IgD-negative memory B cell (primary cell): ENCODE measurements around the gene MX2. TPM values are rescaled to one million over a fixed set of nuclear protein-coding genes. Genes with fewer than 3 reads are reported as not detected.
"Not testable (repeated sequence)": the region's sequence is repeated elsewhere in the genome, so short reads cannot be mapped to it uniquely, and the experiment has no call there.

Experiments
- H3K27ac Mint-ChIP-seq, 3 donors: one replicate each; pipeline ENCODE4 v1.8.0; 2020 to 2022; ENCODE audit warnings: mild to moderate bottlenecking in 3 of 3, mixed read lengths in 3 of 3, moderate library complexity in 1 of 3
- H3K27me3 Mint-ChIP-seq: one replicate; pipeline ENCODE4 v1.8.0; 2021; ENCODE audit warnings: mixed read lengths
- H3K36me3 Mint-ChIP-seq: one replicate; pipeline ENCODE4 v1.8.0; 2020; ENCODE audit warnings: mild to moderate bottlenecking, mixed read lengths
- H3K4me1 Mint-ChIP-seq, 3 donors: one replicate each; pipeline ENCODE4 v1.8.0; 2020 to 2022; ENCODE audit warnings: mixed read lengths in 3 of 3, mild to moderate bottlenecking in 1 of 3
- H3K4me3 Mint-ChIP-seq, 4 donors: one replicate each; pipeline ENCODE4 v1.8.0; 2020 to 2022; ENCODE audit warnings: mild to moderate bottlenecking in 4 of 4, mixed read lengths in 4 of 4, moderate library complexity in 3 of 4
- H3K9me3 Mint-ChIP-seq, 3 donors: one replicate each; pipeline ENCODE4 v1.8.0; 2020 to 2021; ENCODE audit warnings: mixed read lengths in 3 of 3, mild to moderate bottlenecking in 1 of 3
- polyA plus RNA-seq: library from polyadenylated mRNA; unstranded; fragments of 300-500 nt; fragmentation: Illumina TruSeq; gene quantifications from one replicate; pipeline ENCODE4 v1.2.3, GENCODE V29; 2021

The MX2 gene
- polyA plus RNA-seq: 36.6 TPM

GRCh38 chr21:41361786-41362604, at the start of gene MX2:
TSS of gene MX2 (plus strand) at chr21:41362027. CDS start at chr21:41376907, 14,880 bp downstream.
- Mint-ChIP-seq H3K27me3 (no peaks in the 10 kb centered on the region), H3K9me3 (no peaks in the 10 kb centered on the region), H3K4me1 (peaks cover 22 to 47% (median 37%) of the 10 kb centered on the region in 3 donors), H3K36me3 (peaks cover 7% of the 10 kb centered on the region), H3K27ac (peak within 1 kb of the TSS; percentile 96 to 99 (median 98)), H3K4me3 (peak within 1 kb of the TSS; percentile 91 to 99 (median 94))

GRCh38 chr21:41313285-41314164, 48.3 kb upstream of the MX2 start:
- H3K4me3 Mint-ChIP-seq, H3K36me3 Mint-ChIP-seq, H3K27ac Mint-ChIP-seq, H3K4me1 Mint-ChIP-seq, H3K9me3 Mint-ChIP-seq: not testable (repeated sequence)
- peaks cover 24% of the 10 kb centered on the region for H3K27me3 Mint-ChIP-seq

- peaks cover 1 to 9% (median 1%) of the 10 kb centered on the region in 3 donors for H3K4me1 Mint-ChIP-seq
- peaks cover 24% of the 10 kb centered on the region for H3K27me3 Mint-ChIP-seq
- peak overlapping the region in 1 of 4 donors; percentile 3 for H3K4me3 Mint-ChIP-seq
- H3K9me3 Mint-ChIP-seq: no peaks in the 10 kb centered on the region
- no peak overlapping the region for H3K27ac Mint-ChIP-seq
- no peaks in the 10 kb centered on the region for H3K36me3 Mint-ChIP-seq
Measured at GRCh38 chr21:41315726-41316125, 46.1 kb upstream of the MX2 start.

- H3K9me3 Mint-ChIP-seq: no peaks in the 10 kb centered on the region
- peak within 1 kb of the TSS in 1 of 4 donors; percentile 3 for H3K4me3 Mint-ChIP-seq
- no peak within 1 kb of the TSS for H3K27ac Mint-ChIP-seq
- peaks cover 24% of the 10 kb centered on the region for H3K27me3 Mint-ChIP-seq
- peaks cover 1 to 9% (median 1%) of the 10 kb centered on the region in 3 donors for H3K4me1 Mint-ChIP-seq
- H3K36me3 Mint-ChIP-seq: no peaks in the 10 kb centered on the region
Measured at GRCh38 chr21:41316200-41317062, 45.4 kb upstream of the MX2 start, which contains the start of gene FAM3B. TSS of gene FAM3B (plus strand) at chr21:41316801. CDS start at chr21:41316880, 79 bp downstream.

GRCh38 chr21:41317063-41317392, 44.8 kb upstream of the MX2 start:
- no peak overlapping the region for H3K4me3 Mint-ChIP-seq
- H3K4me1 Mint-ChIP-seq: peaks cover 0 to 9% (median 3%) of the 10 kb centered on the region in 3 donors
- H3K36me3 Mint-ChIP-seq: no peaks in the 10 kb centered on the region
- H3K27ac Mint-ChIP-seq: no peak overlapping the region
- H3K27me3 Mint-ChIP-seq: peaks cover 24% of the 10 kb centered on the region
- no peaks in the 10 kb centered on the region for H3K9me3 Mint-ChIP-seq

- Mint-ChIP-seq H3K36me3 (no peaks in the 10 kb centered on the region), H3K4me3 (no peak overlapping the region), H3K27ac (no peak overlapping the region), H3K27me3 (peaks cover 24% of the 10 kb centered on the region), H3K4me1 (peaks cover 0 to 9% (median 3%) of the 10 kb centered on the region in 3 donors), H3K9me3 (no peaks in the 10 kb centered on the region)
Measured at GRCh38 chr21:41317458-41317857, 44.4 kb upstream of the MX2 start.

- no peak overlapping the region for H3K4me3 Mint-ChIP-seq
- no peaks in the 10 kb centered on the region for H3K9me3 Mint-ChIP-seq
- peaks cover 24% of the 10 kb centered on the region for H3K27me3 Mint-ChIP-seq
- no peak overlapping the region for H3K27ac Mint-ChIP-seq
- peaks cover 0 to 9% (median 3%) of the 10 kb centered on the region in 3 donors for H3K4me1 Mint-ChIP-seq
- H3K36me3 Mint-ChIP-seq: no peaks in the 10 kb centered on the region
Measured at GRCh38 chr21:41318218-41318617, 43.6 kb upstream of the MX2 start.

GRCh38 chr21:41319273-41319672, 42.6 kb upstream of the MX2 start:
- no peak overlapping the region for H3K27ac Mint-ChIP-seq
- H3K27me3 Mint-ChIP-seq: peaks cover 24% of the 10 kb centered on the region
- no peaks in the 10 kb centered on the region for H3K36me3 Mint-ChIP-seq
- H3K4me1 Mint-ChIP-seq: peaks cover 0 to 9% (median 3%) of the 10 kb centered on the region in 3 donors
- H3K4me3 Mint-ChIP-seq: no peak overlapping the region
- no peaks in the 10 kb centered on the region for H3K9me3 Mint-ChIP-seq

GRCh38 chr21:41321211-41321907, 40.5 kb upstream of the MX2 start:
- H3K27ac Mint-ChIP-seq: no peak overlapping the region
- H3K36me3 Mint-ChIP-seq: no peaks in the 10 kb centered on the region
- H3K4me1 Mint-ChIP-seq: peaks cover 0 to 3% (median 0%) of the 10 kb centered on the region in 3 donors
- no peaks in the 10 kb centered on the region for H3K9me3 Mint-ChIP-seq
- peaks cover 11% of the 10 kb centered on the region for H3K27me3 Mint-ChIP-seq
- H3K4me3 Mint-ChIP-seq: no peak overlapping the region

- Mint-ChIP-seq H3K4me3 (no peak overlapping the region), H3K36me3 (no peaks in the 10 kb centered on the region), H3K9me3 (no peaks in the 10 kb centered on the region), H3K4me1 (peaks cover 0 to 3% (median 0%) of the 10 kb centered on the region in 3 donors), H3K27ac (no peak overlapping the region), H3K27me3 (peaks cover 11% of the 10 kb centered on the region)
Measured at GRCh38 chr21:41321908-41322495, 39.8 kb upstream of the MX2 start.

GRCh38 chr21:41322496-41323382, 39.1 kb upstream of the MX2 start:
- Mint-ChIP-seq H3K9me3 (no peaks in the 10 kb centered on the region), H3K36me3 (no peaks in the 10 kb centered on the region), H3K4me1 (peaks cover 0 to 2% (median 0%) of the 10 kb centered on the region in 3 donors), H3K4me3 (no peak overlapping the region), H3K27ac (no peak overlapping the region), H3K27me3 (peaks cover 5% of the 10 kb centered on the region)

GRCh38 chr21:41325138-41325912, 36.5 kb upstream of the MX2 start:
- H3K4me3 Mint-ChIP-seq: no peak overlapping the region
- no peaks in the 10 kb centered on the region for H3K9me3 Mint-ChIP-seq
- peaks cover 0 to 2% (median 0%) of the 10 kb centered on the region in 3 donors for H3K4me1 Mint-ChIP-seq
- H3K27me3 Mint-ChIP-seq: peaks cover 2% of the 10 kb centered on the region
- H3K36me3 Mint-ChIP-seq: peaks cover 1% of the 10 kb centered on the region
- H3K27ac Mint-ChIP-seq: no peak overlapping the region
